ENCODE measurements around the gene TBC1D9B. TPM values are rescaled to one million over a fixed set of nuclear protein-coding genes. Genes with fewer than 3 reads are reported as not detected.

TBC1D9B gene
- total and polyA plus RNA-seq, 2 of the 13 experiments (the other 11 are each of a cell fraction or from before 2014, with no cell fraction given), result 35.0 to 50.0 TPM

DNA sequence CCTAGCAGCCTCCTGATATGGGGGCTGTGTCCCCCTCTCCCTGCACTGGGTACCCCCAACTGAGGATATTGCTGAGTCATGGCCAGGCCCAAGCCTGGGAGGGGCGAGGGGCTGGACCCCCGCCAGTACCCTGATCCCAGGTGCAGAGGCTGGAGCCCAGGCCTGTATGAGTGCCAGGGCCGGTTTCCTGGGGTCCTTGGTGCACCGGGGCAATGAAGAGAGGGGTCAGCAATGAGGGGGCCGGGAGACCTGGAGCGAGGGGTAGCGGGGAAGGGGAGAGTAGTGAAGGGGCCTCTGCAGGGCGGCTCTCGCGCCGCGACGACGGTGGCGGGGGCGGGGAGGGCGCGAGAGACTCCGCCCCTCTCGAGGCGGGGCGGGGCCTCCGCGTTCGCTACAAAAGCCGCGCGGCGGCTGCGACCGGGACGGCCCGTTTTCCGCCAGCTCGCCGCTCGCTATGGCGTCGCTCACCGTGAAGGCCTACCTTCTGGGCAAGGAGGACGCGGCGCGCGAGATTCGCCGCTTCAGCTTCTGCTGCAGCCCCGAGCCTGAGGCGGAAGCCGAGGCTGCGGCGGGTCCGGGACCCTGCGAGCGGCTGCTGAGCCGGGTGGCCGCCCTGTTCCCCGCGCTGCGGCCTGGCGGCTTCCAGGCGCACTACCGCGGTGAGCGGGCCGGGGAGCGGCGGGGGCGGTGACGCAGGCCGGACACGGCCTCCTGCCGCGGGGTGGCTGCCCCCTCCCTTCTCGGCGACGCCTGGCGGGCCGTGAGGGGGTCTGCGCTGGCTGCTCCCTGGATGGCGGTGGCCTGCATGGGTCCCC lies 87.0 kb downstream of the TBC1D9B start, which contains the start of gene SQSTM1 (continued):
- TF ChIP-seq, protein P1, sequence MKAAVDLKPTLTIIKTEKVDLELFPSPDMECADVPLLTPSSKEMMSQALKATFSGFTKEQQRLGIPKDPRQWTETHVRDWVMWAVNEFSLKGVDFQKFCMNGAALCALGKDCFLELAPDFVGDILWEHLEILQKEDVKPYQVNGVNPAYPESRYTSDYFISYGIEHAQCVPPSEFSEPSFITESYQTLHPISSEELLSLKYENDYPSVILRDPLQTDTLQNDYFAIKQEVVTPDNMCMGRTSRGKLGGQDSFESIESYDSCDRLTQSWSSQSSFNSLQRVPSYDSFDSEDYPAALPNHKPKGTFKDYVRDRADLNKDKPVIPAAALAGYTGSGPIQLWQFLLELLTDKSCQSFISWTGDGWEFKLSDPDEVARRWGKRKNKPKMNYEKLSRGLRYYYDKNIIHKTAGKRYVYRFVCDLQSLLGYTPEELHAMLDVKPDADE (CRISPR knock-in tag; IDR thresholded peaks at IDR 0.05), result no peak
- TF ChIP-seq KAT7 (CRISPR knock-in tag; IDR thresholded peaks at IDR 0.05; ENCODE audit: borderline replicate concordance) (peak; percentile 81; the same call in 1 of the 2 replicates), KMT2A (CRISPR knock-in tag; IDR thresholded peaks at IDR 0.05) (0 out of 2 replicates have a peak, but pooled peaks have one; percentile 42), MLX (CRISPR knock-in tag; IDR thresholded peaks at IDR 0.05) (no peak), ZNF614 (CRISPR knock-in tag; IDR thresholded peaks at IDR 0.05; ENCODE audit: borderline replicate concordance) (peak; percentile 15; the same call in 1 of the 2 replicates), ARNT (IDR thresholded peaks at IDR 0.05) (no peak), ATAD3A (CRISPR knock-in tag; IDR thresholded peaks at IDR 0.05) (no peak), IRF1 (CRISPR knock-in tag; IDR thresholded peaks at IDR 0.05; ENCODE audit: low read depth) (no peak), ZNF367 (CRISPR knock-in tag; IDR thresholded peaks at IDR 0.05; ENCODE audit: borderline replicate concordance) (no peak), FLYWCH1 (CRISPR knock-in tag; IDR thresholded peaks at IDR 0.05) (no peak), ZBTB3 (CRISPR knock-in tag; IDR thresholded peaks at IDR 0.05; ENCODE audit: borderline replicate concordance, low read depth) (no peak), U2AF2 (IDR thresholded peaks at IDR 0.05; ENCODE audit: low read depth, low read length) (no peak), HOMEZ (CRISPR knock-in tag; IDR thresholded peaks at IDR 0.05; ENCODE audit: low read depth) (no peak), FOXA1 (IDR thresholded peaks at IDR 0.05) (no peak), FOXA1 (CRISPR knock-in tag; IDR thresholded peaks at IDR 0.05) (peak; percentile 1; the same call in 1 of the 2 replicates), RBM39 (IDR thresholded peaks at IDR 0.05; ENCODE audit: low read depth, low read length, poor library complexity, severe bottlenecking) (no peak), ZSCAN12 (CRISPR knock-in tag; IDR thresholded peaks at IDR 0.05) (no peak), ZSCAN21 (CRISPR knock-in tag; IDR thresholded peaks at IDR 0.05; ENCODE audit: borderline replicate concordance) (peak; percentile 60), ZFP62 (CRISPR knock-in tag; IDR thresholded peaks at IDR 0.05) (no peak), ZNF335 (CRISPR knock-in tag; IDR thresholded peaks at IDR 0.05) (no peak), THAP11 (CRISPR knock-in tag; IDR thresholded peaks at IDR 0.05) (peak; percentile 65; the same call in 1 of the 2 replicates), ZNF644 (CRISPR knock-in tag; IDR thresholded peaks at IDR 0.05; ENCODE audit: low read depth) (no peak), ZNF678 (CRISPR knock-in tag; IDR thresholded peaks at IDR 0.05) (no peak), REPIN1 (CRISPR knock-in tag; IDR thresholded peaks at IDR 0.05; ENCODE audit: borderline replicate concordance, low read depth) (no peak; the same call in 1 of the 2 replicates)
- TF ChIP-seq, protein P2, sequence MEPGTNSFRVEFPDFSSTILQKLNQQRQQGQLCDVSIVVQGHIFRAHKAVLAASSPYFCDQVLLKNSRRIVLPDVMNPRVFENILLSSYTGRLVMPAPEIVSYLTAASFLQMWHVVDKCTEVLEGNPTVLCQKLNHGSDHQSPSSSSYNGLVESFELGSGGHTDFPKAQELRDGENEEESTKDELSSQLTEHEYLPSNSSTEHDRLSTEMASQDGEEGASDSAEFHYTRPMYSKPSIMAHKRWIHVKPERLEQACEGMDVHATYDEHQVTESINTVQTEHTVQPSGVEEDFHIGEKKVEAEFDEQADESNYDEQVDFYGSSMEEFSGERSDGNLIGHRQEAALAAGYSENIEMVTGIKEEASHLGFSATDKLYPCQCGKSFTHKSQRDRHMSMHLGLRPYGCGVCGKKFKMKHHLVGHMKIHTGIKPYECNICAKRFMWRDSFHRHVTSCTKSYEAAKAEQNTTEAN (CRISPR knock-in tag; conservative IDR thresholded peaks at IDR 0.05), result no peak; the same call in 1 of the 2 replicates

Data from HepG2 (cell line).